ENCODE results near the gene GDI2.

GDI2 gene

GRCh38 chr10:5742116-5742515, 71.1 kb downstream of the GDI2 start:
- no peak for DNase-seq (ENCODE audit: low spot score)

- no peak for DNase-seq (ENCODE audit: low spot score)
These were observed 72.0 kb downstream of the GDI2 start for GRCh38 chr10:5741276-5741675.

GRCh38 chr10:5738427-5738826, 74.8 kb downstream of the GDI2 start:
- no peak for DNase-seq (ENCODE audit: low spot score)

GRCh38 chr10:5737352-5737751, 75.9 kb downstream of the GDI2 start:
- DNase-seq (ENCODE audit: low spot score): no peak

GRCh38 chr10:5736591-5736990, 76.6 kb downstream of the GDI2 start:
- no peak for DNase-seq (ENCODE audit: low spot score)

GRCh38 chr10:5735119-5735518, 78.1 kb downstream of the GDI2 start:
- DNase-seq (ENCODE audit: low spot score): no peak

- no peak for DNase-seq (ENCODE audit: low spot score)
These were observed 81.1 kb downstream of the GDI2 start for GRCh38 chr10:5732141-5732540.

GRCh38 chr10:5731559-5731958, 81.7 kb downstream of the GDI2 start:
- DNase-seq (ENCODE audit: low spot score): no peak

GRCh38 chr10:5730766-5731165, 82.5 kb downstream of the GDI2 start:
- no peak for DNase-seq (ENCODE audit: low spot score)

GRCh38 chr10:5723692-5724091, 89.5 kb downstream of the GDI2 start:
- DNase-seq (ENCODE audit: low spot score): no peak

GRCh38 chr10:5720182-5720581, 93.1 kb downstream of the GDI2 start:
- DNase-seq (ENCODE audit: low spot score): no peak

- DNase-seq (ENCODE audit: low spot score): no peak
These were observed 93.7 kb downstream of the GDI2 start for GRCh38 chr10:5719546-5719945.

Measured in Ammon's horn (tissue), 1 donor.